T-helper 1 cell treated with Interleukin-12 subunit alpha and Interleukin-12 subunit beta and Interleukin-4 antibody, amounts not matched to agents 30 μg/mL and 1 μg/mL, for 36 hours (primary cell): ENCODE results near the gene PVRIG.
"Not testable (repeated sequence)": the region's sequence is repeated elsewhere in the genome, so short reads cannot be mapped to it uniquely, and the experiment has no call there.

Experiments
- H3K27ac Mint-ChIP-seq: one replicate; pipeline ENCODE4 v1.8.0; 2021; ENCODE audit warnings: mild to moderate bottlenecking, mixed read lengths
- H3K27me3 Mint-ChIP-seq: one replicate; pipeline ENCODE4 v1.8.0; 2021; ENCODE audit warnings: low read depth, mixed read lengths
- H3K36me3 Mint-ChIP-seq: one replicate; pipeline ENCODE4 v1.8.0; 2021; ENCODE audit warnings: low read depth, mixed read lengths
- H3K4me1 Mint-ChIP-seq: one replicate; pipeline ENCODE4 v1.8.0; 2021; ENCODE audit warnings: low read depth, mixed read lengths
- H3K4me3 Mint-ChIP-seq: one replicate; pipeline ENCODE4 v1.8.0; 2021; ENCODE audit warnings: mild to moderate bottlenecking, moderate library complexity, mixed read lengths
- H3K9me3 Mint-ChIP-seq: one replicate; pipeline ENCODE4 v1.8.0; 2021; ENCODE audit warnings: mixed read lengths

The PVRIG gene

DNA sequence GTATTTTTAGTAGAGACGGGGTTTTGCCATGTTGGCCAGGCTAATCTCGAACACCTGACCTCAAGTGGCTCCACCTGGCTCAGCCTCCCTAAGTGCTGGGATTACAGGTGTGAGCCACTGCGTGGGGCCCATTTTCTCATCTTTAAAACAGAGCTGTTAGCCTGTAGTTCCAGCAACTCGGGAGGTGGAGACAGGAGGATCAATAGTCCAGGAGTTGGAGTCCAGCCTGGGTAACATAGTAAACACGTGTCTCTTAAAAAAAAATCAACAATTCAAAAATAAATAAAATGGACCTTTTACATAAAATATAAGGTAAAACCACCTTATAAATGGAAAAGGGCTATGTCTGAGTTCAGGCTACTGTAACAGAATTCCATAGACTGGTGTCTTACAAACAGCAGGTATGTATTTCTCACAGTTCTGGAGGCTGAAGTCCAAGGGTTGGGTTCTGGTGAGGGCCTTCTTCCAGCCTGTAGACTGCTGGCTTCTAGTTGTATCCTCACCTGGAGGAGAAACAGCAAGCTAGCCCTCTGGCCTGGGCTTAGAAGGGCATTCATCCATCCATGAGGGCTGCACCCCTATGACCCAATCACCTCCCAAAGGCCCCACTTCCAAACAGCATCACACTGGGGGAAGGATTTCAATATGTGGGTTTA, 7.0 kb upstream of the PVRIG start:
- no peaks in the 10 kb centered on the region for H3K9me3 Mint-ChIP-seq
- no peak overlapping the region for H3K4me3 Mint-ChIP-seq
- peaks cover 65% of the 10 kb centered on the region for H3K4me1 Mint-ChIP-seq
- peak overlapping the region; percentile 41 for H3K27ac Mint-ChIP-seq
- no peaks in the 10 kb centered on the region for H3K27me3 Mint-ChIP-seq
- peaks cover 11% of the 10 kb centered on the region for H3K36me3 Mint-ChIP-seq

DNA sequence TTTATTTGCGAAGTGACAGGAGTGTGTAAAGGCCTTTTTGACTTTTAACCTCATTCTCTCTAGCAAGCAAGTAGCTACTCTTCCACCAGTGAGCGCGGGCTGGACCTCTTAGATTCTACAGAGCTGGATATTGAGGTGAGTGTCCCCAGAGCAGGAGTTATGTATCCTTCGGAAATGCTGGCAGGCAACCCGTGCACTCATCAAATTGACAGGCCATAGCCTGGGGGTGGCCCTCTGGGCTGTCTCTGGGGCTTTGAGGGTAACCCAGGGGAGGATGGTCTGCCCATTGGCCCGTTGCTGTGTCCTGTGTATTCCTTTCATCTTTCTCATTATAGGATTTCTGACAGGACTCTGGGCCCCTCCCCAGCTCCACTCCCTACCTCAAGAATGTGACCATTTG, 6.1 kb upstream of the PVRIG start:
- Mint-ChIP-seq H3K27ac (peak overlapping the region; percentile 41), H3K4me3 (no peak overlapping the region), H3K27me3 (no peaks in the 10 kb centered on the region), H3K36me3 (peaks cover 11% of the 10 kb centered on the region), H3K9me3 (no peaks in the 10 kb centered on the region), H3K4me1 (peaks cover 63% of the 10 kb centered on the region)

DNA sequence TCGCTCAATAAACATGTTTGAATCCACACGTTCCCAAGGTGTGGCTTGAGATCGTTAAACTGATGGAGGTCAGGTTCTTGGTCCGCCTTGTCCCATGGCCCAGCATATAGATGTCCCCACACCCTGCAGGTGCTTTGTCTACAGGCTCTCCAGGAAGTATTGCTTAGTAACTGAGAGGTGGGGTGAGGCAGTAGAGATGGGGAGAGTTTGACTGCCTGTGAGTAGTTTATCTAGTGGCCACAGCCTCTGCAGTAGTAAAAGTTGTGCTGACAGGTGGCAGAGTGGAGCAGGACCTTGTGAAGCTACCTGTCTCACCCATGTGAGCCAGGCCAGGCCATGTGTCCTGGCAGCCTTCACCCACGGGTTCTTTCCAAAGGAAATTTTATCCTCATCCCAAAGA, 5.4 kb upstream of the PVRIG start:
- H3K4me1 Mint-ChIP-seq: peaks cover 62% of the 10 kb centered on the region
- H3K27ac Mint-ChIP-seq: peak overlapping the region; percentile 68
- H3K9me3 Mint-ChIP-seq, H3K27me3 Mint-ChIP-seq: not testable (repeated sequence)
- peaks cover 10% of the 10 kb centered on the region for H3K36me3 Mint-ChIP-seq
- H3K4me3 Mint-ChIP-seq: peak overlapping the region; percentile 43

DNA sequence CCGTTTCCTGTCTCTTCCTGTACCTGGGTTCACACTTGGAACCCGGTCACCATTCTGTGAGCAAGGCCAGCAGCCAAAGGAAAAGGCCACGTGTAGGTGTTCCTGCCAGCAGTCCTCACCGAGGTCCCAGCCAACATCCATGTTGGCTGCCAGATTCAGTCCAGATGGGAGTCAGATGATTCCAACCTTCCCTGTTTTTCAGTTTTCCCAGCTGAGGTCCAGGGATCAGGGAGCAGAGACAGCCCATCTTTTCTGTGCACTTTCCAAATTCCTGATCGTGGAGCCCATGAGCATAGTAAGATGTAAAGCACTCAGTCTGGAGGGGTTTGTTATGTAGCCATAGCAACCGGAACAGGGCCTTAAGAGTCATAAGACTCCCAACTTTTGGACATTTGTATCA, 3.9 kb upstream of the PVRIG start:
- no peak overlapping the region for H3K27ac Mint-ChIP-seq

DNA sequence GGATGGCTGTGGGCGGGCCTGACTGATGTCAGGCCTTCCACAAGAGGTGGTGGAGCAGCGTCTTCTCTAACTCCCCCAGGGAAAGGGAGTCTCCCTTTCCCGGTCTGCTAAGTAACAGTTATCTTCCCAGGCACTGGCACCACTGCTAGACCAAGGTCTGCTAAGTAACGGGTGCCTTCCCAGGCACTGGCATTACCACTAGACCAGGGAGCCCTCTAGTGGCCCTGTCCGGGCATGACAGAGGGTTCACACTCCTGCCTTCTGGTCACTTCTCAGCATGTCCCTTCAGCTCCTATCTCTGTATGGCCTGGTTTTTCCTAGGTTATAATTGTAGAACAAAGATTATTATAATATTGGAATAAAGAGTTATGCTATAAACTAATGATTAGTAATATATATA, 1.8 kb upstream of the PVRIG start:
- not testable (repeated sequence) for H3K9me3 Mint-ChIP-seq, H3K27me3 Mint-ChIP-seq, H3K4me3 Mint-ChIP-seq
- H3K4me1 Mint-ChIP-seq: peaks cover 55% of the 10 kb centered on the region
- peak overlapping the region; percentile 98 for H3K27ac Mint-ChIP-seq
- peaks cover 31% of the 10 kb centered on the region for H3K36me3 Mint-ChIP-seq

More for the DNA sequence above, 3.9 kb upstream of the PVRIG start:
- Mint-ChIP-seq H3K4me1 (peaks cover 47% of the 10 kb centered on the region), H3K36me3 (peaks cover 17% of the 10 kb centered on the region), H3K9me3 (no peaks in the 10 kb centered on the region), H3K27me3 (no peaks in the 10 kb centered on the region), H3K4me3 (no peak overlapping the region)

DNA sequence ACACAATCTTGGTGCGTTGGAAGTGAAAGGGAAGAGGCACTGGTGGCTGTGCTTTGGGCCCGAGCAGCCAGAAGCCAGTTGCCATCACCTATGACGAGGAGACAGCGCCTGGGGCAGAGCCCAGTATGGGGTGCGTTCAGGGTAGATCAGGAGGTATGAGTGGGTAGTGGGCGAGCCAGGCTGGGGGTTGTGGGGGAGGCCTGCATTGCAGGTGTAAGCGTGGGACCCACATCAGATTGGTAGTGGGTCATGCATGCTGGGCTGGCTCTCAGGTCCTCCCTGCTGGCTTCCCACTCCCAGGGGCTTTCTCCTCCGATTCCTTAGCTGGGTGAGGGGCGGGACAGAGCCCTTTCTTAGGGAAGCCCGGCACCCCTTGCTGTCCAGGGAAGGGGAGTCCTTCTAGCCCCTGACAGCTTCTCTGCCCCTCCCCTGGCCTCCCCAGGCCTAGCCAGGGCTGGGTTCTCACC, 445 bp upstream of the PVRIG start:
- Mint-ChIP-seq H3K36me3 (peaks cover 40% of the 10 kb centered on the region), H3K4me1 (peaks cover 60% of the 10 kb centered on the region), H3K27me3 (no peaks in the 10 kb centered on the region), H3K4me3 (peak overlapping the region; percentile 96), H3K9me3 (no peaks in the 10 kb centered on the region), H3K27ac (peak overlapping the region; percentile 98)

DNA sequence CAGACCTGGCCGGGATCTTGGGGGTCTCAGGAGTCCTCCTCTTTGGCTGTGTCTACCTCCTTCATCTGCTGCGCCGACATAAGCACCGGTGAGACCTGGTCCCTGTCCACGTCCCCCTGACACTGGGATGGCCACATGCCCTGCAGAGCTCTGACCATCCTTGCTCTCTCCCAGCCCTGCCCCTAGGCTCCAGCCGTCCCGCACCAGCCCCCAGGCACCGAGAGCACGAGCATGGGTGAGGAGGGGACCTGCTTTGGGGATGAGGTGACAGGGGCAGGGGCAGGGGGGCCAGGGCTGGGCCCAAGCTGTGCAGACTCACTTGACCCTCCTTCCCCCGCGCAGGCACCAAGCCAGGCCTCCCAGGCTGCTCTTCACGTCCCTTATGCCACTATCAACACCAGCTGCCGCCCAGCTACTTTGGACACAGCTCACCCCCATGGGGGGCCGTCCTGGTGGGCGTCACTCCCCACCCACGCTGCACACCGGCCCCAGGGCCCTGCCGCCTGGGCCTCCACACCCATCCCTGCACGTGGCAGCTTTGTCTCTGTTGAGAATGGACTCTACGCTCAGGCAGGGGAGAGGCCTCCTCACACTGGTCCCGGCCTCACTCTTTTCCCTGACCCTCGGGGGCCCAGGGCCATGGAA, 959 bp downstream of the PVRIG start:
- H3K4me3 Mint-ChIP-seq: peak overlapping the region; percentile 96

DNA sequence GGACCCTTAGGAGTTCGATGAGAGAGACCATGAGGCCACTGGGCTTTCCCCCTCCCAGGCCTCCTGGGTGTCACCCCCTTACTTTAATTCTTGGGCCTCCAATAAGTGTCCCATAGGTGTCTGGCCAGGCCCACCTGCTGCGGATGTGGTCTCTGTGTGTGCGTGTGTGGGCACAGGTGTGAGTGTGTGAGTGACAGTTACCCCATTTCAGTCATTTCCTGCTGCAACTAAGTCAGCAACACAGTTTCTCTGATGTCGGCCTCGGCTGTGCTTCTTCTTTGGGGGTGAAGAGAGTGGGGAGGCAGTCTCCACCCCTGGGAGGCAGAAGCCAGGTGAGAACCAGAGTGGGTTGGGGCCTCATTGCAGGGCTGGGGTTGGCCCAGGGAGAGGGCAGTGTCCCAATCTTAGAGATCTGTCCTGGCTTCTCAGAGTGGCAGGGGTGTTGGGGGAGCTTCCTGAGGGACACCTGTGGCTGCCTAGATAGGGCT, 1.5 kb downstream of the PVRIG start:
- Mint-ChIP-seq H3K36me3 (peaks cover 42% of the 10 kb centered on the region), H3K27ac (peak overlapping the region; percentile 98), H3K4me1 (peaks cover 54% of the 10 kb centered on the region), H3K27me3 (no peaks in the 10 kb centered on the region), H3K4me3 (peak overlapping the region; percentile 96), H3K9me3 (no peaks in the 10 kb centered on the region)

More for the DNA sequence above, 959 bp downstream of the PVRIG start:
- H3K9me3 Mint-ChIP-seq: no peaks in the 10 kb centered on the region
- H3K27ac Mint-ChIP-seq: peak overlapping the region; percentile 98
- H3K4me1 Mint-ChIP-seq: peaks cover 56% of the 10 kb centered on the region
- H3K36me3 Mint-ChIP-seq: peaks cover 42% of the 10 kb centered on the region
- H3K27me3 Mint-ChIP-seq: no peaks in the 10 kb centered on the region

DNA sequence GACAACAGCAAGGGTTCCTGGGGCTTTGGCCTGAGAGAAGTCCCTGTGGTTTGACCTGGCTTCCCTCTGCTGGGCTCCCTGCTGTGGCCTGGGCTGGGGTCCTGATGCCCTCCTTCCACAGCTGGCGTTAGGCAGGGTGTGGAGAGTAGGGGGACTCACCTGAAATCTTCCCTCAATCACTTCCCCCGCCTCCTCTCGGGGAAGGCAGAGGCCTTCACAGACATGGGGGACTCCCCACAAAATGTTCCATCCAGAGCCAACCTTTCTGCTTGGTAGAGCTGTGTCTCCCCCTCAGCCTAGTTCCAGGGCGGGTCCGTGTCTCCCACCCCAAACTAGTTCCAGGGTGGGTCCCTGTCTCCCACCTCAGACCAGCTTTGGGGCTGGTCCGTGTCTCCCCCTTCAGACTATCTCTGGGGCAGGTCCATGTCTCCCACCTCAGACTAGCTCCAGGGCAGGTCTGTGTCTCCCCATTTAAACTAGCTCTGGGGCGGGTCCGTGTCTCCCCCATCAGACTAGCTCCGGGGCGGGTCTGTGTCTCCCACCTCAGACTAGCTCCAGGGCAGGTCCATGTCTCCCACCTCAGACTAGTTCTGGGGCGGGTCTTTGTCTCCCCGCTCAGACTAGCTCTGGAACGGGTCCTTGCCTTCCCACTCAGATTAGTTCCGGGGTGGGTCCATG, 2.2 kb downstream of the PVRIG start:
- Mint-ChIP-seq H3K27ac (peak overlapping the region; percentile 98), H3K27me3 (no peaks in the 10 kb centered on the region), H3K4me3 (peak overlapping the region; percentile 96), H3K9me3 (no peaks in the 10 kb centered on the region), H3K36me3 (peaks cover 42% of the 10 kb centered on the region), H3K4me1 (peaks cover 53% of the 10 kb centered on the region)

DNA sequence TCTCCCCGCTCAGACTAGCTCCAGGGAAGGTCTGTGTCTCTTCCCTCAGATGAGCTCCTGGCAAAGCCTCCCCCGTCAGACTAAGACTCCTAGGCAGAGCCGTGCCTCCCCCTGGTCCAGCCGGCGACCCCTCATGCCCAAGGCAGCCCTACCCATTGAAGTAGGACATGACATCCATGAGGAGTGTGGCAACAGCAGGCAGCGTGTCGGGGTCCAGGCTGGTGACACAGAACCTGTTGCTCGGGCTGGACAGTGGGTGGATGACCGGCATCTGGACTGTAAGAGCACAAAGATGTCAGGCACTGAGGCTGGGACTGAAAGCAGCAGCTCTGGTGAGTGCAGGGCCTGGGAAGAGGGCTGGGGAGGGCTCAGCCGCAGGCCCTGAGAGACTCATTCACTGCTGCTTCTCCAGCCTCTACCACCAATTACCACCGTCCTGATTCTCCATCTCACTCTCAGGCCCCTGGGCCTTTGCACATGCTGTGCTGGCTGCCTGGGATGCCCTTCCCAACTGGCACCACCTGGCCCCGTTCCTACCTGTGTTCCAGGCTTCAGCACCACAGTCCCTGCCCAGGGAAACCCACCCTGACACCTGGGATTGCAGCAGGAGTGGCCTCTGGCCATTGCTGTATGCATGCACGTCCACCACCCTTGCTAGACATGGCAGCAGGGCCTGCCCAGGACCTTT, 2.8 kb downstream of the PVRIG start:
- no peaks in the 10 kb centered on the region for H3K27me3 Mint-ChIP-seq
- peak overlapping the region; percentile 98 for H3K27ac Mint-ChIP-seq
- H3K4me1 Mint-ChIP-seq: peaks cover 47% of the 10 kb centered on the region
- H3K9me3 Mint-ChIP-seq: no peaks in the 10 kb centered on the region
- peaks cover 42% of the 10 kb centered on the region for H3K36me3 Mint-ChIP-seq
- H3K4me3 Mint-ChIP-seq: peak overlapping the region; percentile 96

DNA sequence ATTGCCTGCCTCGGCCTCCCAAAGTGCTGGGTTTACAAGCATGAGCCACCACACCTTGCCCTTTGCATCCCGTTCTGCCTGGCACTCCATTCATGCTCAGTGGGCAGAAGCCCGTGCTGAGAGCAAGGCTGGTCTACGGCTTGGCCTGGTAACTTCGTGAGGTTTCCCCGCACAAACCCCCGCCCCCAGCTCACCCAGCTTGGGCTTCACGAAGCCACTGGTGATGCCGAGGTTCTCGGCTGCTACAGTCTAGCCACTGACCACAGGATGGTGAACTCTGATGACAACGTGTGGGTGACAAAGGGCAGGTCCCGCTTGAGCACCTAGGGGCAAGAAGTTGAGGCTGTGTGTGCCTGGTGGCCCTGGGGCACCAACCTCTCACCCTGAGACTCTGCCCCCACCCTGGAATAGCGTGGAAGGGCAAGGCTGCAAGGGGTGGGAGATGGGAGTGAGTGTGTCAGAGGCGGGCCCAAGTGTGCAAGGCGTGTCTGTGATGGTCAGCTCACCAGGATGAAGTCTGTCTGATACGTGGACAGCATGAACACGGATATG, 3.7 kb downstream of the PVRIG start:
- Mint-ChIP-seq H3K4me3 (peak overlapping the region; percentile 96), H3K4me1 (peaks cover 43% of the 10 kb centered on the region), H3K36me3 (peaks cover 46% of the 10 kb centered on the region)
- H3K27ac Mint-ChIP-seq, H3K9me3 Mint-ChIP-seq, H3K27me3 Mint-ChIP-seq: not testable (repeated sequence)

DNA sequence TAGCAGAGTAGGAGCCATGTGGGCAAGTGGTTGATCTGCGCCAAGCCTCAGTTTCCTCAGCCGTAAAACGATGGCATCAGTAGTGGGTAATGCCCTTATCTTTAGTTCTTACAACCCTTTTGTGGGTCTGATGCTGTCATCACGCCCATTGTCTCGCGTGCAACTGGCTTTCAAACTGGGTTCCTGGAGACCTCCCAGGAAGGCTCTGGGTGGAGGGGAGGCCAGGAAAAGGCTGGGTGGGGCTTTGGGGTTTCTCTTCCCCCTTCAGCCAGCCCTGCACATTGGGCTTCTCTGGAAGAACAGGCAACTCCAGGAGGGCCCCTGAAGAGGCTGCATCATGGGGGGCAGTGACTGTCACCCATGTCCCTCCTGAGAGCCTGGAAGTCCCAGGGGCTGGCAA, 5.1 kb downstream of the PVRIG start:
- not testable (repeated sequence) for H3K9me3 Mint-ChIP-seq, H3K27me3 Mint-ChIP-seq
- H3K4me3 Mint-ChIP-seq: peak overlapping the region; percentile 14
- peaks cover 42% of the 10 kb centered on the region for H3K36me3 Mint-ChIP-seq
- H3K27ac Mint-ChIP-seq: peak overlapping the region; percentile 20
- H3K4me1 Mint-ChIP-seq: peaks cover 38% of the 10 kb centered on the region

DNA sequence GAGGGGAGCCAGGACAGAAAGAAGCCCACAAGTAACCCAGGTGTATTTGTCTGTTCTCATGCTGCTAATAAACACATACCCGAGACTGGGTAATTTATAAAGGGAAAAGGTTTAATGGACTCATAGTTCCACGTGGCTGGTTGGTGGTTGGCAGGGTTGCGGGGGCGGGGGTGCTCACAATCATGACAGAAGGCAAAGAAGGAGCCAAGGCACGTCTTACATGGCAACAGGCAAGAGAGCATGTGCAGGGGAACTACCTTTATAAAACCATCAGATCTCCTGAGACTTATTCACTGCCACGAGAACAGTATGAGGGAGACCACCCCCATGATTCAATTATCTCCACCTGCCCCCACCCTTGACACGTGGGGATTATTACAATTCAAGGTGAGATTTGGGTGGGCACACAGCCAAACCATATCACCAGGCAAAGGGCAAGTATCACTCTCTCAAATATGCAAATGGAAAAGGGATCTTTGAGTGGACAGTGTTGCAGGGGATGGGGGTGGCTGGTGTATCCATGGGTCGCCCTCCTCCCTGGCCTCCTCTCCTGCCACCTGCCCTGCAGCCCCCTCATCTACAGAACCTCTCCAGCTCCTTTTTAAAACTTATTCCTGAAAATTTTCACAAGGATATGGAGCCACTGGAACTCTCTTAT, 15.0 kb downstream of the PVRIG start:
- not testable (repeated sequence) for H3K9me3 Mint-ChIP-seq, H3K4me3 Mint-ChIP-seq, H3K27me3 Mint-ChIP-seq
- Mint-ChIP-seq H3K4me1 (peaks cover 15% of the 10 kb centered on the region), H3K36me3 (peaks cover 30% of the 10 kb centered on the region), H3K27ac (peak overlapping the region; percentile 18)

DNA sequence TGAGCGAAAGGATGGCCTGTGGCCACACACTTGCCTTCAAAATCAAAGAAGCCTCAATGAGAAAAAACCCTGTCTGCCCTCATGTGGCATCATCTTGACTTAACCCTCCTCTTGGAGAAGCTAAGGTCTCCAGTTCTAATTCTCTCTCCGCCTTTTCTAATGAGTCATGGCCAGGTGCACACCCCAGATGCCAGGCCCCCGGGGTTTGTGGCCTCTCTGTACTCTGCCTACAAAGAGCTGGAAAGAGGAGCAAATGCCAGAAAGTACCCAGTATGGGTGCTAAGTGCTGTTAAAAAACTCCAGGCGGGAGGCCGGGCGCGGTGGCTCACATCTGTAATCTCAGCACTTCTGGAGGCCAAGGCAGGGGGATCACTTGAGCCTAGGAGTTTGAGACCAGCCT, 20.2 kb downstream of the PVRIG start:
- not testable (repeated sequence) for H3K36me3 Mint-ChIP-seq, H3K9me3 Mint-ChIP-seq, H3K27ac Mint-ChIP-seq, H3K4me3 Mint-ChIP-seq, H3K27me3 Mint-ChIP-seq
- peaks cover 17% of the 10 kb centered on the region for H3K4me1 Mint-ChIP-seq
